Measurements from ENCODE around the gene KLHL8. TPM values are rescaled to one million over a fixed set of nuclear protein-coding genes. Genes with fewer than 3 reads are reported as not detected.

KLHL8 gene
- total RNA-seq, 6 experiments from 2014 or later, result 8.0 to 11.5 (median 9.8) TPM

GRCh38 chr4:87239821-87240220 lies 19.4 kb upstream of the KLHL8 start:
- H3K27ac Mint-ChIP-seq, result peak overlapping the region; percentile 50
- H3K27me3 Mint-ChIP-seq (ENCODE audit: insufficient read depth), result no peaks in the 10 kb centered on the region
- TF ChIP-seq CTCF (IDR thresholded peaks at IDR 0.05), result no peak
- peaks cover 27% of the 10 kb centered on the region for H3K9me3 Mint-ChIP-seq
- peaks cover 43% of the 10 kb centered on the region for H3K4me1 Mint-ChIP-seq (ENCODE audit: low read depth)
- peaks cover 18% of the 10 kb centered on the region for H3K36me3 Mint-ChIP-seq (ENCODE audit: low read depth)
- peak overlapping the region; percentile 44 for H3K4me3 Mint-ChIP-seq
- DNase-seq, result peak; percentile 32

- peaks cover 50% of the 10 kb centered on the region for H3K4me1 Mint-ChIP-seq (ENCODE audit: low read depth)
Observed at GRCh38 chr4:87239194-87239593, 18.8 kb upstream of the KLHL8 start.

GRCh38 chr4:87236861-87237260 lies 16.4 kb upstream of the KLHL8 start:
- TF ChIP-seq CTCF (IDR thresholded peaks at IDR 0.05), result no peak
- peaks cover 56% of the 10 kb centered on the region for H3K4me1 Mint-ChIP-seq (ENCODE audit: low read depth)
- H3K27me3 Mint-ChIP-seq (ENCODE audit: insufficient read depth), result no peaks in the 10 kb centered on the region
- H3K4me3 Mint-ChIP-seq, result no peak overlapping the region
- H3K36me3 Mint-ChIP-seq (ENCODE audit: low read depth), result no peaks in the 10 kb centered on the region; the same call in 1 of the 2 replicates
- no peak for DNase-seq
- no peaks in the 10 kb centered on the region; the same call in 1 of the 2 replicates for H3K9me3 Mint-ChIP-seq
- H3K27ac Mint-ChIP-seq, result no peak overlapping the region

More at GRCh38 chr4:87239194-87239593, 18.8 kb upstream of the KLHL8 start:
- Mint-ChIP-seq H3K36me3 (ENCODE audit: low read depth) (peaks cover 18% of the 10 kb centered on the region), H3K9me3 (peaks cover 21% of the 10 kb centered on the region), H3K27me3 (ENCODE audit: insufficient read depth) (no peaks in the 10 kb centered on the region), H3K27ac (no peak overlapping the region), H3K4me3 (peak overlapping the region; percentile 44; the same call in 1 of the 2 replicates)
- no peak for DNase-seq
- no peak for TF ChIP-seq CTCF (IDR thresholded peaks at IDR 0.05)

GRCh38 chr4:87235020-87235671 lies 14.7 kb upstream of the KLHL8 start:
- Mint-ChIP-seq H3K27me3 (ENCODE audit: insufficient read depth) (peaks cover 4% of the 10 kb centered on the region), H3K27ac (peak overlapping the region; percentile 77), H3K36me3 (ENCODE audit: low read depth) (no peaks in the 10 kb centered on the region), H3K9me3 (no peaks in the 10 kb centered on the region), H3K4me1 (ENCODE audit: low read depth) (peaks cover 42% of the 10 kb centered on the region), H3K4me3 (peak overlapping the region; percentile 87)
- peak; percentile 70 for DNase-seq
- TF ChIP-seq CTCF (IDR thresholded peaks at IDR 0.05), result no peak

- DNase-seq, result no peak
- no peaks in the 10 kb centered on the region for H3K36me3 Mint-ChIP-seq (ENCODE audit: low read depth)
- H3K27me3 Mint-ChIP-seq (ENCODE audit: insufficient read depth), result peaks cover 5% of the 10 kb centered on the region
- no peak for TF ChIP-seq CTCF (IDR thresholded peaks at IDR 0.05)
- peaks cover 26% of the 10 kb centered on the region for H3K4me1 Mint-ChIP-seq (ENCODE audit: low read depth)
- no peak overlapping the region for H3K4me3 Mint-ChIP-seq
- no peaks in the 10 kb centered on the region for H3K9me3 Mint-ChIP-seq
- no peak overlapping the region for H3K27ac Mint-ChIP-seq
Observed at GRCh38 chr4:87232216-87232615, 11.8 kb upstream of the KLHL8 start.
